Measurements from ENCODE around the gene CCDC78.

The CCDC78 gene

DNA sequence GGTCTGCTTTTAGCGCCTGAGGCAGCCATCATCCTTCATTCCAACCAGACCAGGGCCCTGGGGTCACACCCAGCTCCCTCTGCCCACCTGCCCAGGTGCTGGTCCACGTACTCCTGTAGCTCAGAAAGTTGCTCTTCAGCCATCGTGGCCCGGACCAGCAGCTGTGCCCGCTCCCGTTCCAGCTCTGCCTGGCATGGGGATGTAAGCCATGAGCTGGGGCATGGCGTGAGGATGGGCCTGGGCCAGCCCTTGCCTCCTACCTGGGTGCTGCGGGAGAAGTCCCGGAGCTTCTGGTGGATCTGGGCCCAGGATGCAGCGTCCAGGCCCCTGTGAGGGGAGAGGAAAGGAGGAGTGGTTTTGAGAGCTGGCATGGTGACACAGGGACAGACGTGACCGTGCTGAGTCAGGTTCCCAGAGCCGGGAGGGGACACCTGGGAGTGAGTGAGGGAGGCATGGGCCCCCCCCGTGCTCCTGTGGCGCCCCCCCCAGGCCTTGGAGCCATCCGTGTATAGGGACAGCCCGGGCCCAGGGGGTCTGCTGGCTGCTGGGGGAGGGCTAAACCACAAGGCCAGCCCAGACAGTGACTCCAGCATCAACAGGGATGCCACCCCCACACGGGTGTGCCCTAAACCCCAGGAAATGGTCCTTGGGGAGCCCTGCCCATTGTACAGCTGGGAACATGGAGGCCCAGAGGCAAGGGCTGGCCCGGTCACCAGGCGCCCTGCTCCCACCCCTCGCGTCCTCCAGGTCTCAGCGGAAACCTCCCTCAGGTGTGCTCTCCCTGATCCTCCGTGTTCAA is 3.2 kb downstream of the CCDC78 start:
- no peak for DNase-seq

DNA sequence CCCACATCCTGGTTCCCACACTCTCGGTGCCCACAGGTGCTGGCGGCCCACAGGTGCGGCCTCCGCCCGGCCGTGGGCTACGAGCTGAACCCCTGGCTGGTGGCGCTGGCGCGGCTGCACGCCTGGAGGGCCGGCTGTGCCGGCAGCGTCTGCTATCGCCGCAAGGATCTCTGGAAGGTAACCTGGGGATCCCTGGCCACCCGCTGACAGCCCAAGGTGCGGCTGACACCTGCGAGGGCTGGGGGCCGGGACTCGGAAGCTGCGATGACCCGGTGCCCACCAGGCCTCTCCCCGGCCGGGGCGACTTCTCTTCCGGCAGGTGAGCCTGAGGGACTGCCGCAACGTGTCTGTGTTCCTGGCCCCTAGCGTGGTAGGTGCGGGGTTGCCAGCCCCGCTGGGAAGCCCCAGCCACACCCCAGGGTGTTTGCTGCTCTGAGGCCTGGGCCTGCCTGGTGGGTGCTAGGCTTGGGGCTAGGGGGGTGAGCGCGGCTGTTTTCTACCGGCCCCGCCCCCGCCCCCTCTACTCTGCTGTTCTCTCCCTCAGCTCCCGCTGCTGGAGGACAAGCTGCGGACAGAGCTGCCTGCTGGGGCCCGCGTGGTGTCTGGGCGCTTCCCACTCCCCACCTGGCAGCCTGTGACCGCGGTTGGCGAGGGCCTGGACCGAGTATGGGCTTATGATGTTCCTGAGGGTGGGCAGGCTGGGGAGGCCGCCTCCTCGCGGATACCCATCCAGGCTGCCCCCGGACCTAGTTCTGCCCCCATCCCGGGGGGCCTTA is 4.3 kb downstream of the CCDC78 start:
- no peak for DNase-seq

DNA sequence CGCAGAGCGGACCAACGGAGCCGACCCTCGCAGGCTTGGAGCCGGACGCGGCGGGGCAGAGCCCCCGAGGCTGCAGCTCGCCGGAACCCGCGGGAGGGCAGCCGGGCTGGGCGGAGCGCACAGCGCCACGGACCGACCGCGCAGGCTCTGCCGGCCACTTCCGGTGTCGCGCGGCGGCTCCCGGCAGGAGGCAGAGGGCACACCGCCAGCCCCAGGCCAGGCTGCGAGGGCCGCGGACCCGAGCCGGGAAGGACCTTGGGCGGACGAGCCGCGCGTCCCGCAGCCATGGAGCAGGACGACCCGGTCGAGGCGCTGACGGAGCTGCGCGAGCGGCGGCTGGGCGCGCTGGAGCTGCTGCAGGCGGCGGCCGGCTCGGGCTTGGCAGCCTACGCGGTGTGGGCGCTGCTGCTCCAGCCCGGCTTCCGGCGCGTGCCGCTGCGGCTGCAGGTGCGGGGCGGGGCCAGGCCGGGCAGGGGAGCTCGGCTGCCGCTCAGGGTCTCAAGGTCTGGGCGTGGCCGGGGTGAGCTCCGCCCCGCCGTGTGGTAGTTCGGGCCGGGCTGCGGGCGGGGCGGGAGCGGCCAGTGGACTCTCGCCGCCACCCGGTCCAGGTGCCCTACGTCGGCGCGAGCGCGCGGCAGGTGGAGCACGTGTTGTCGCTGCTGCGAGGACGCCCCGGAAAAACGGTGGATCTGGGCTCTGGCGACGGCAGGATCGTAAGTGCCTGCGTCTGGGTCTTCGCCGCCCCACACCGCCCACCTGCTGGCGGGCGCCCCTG is 5.1 kb downstream of the CCDC78 start, which contains the start of gene ANTKMT:
ANTKMT (plus strand) TSS at position 157 of the 775 bp plus-strand sequence; CDS start at position 286, 129 bp downstream.
- DNase-seq = peak; percentile 87

DNA sequence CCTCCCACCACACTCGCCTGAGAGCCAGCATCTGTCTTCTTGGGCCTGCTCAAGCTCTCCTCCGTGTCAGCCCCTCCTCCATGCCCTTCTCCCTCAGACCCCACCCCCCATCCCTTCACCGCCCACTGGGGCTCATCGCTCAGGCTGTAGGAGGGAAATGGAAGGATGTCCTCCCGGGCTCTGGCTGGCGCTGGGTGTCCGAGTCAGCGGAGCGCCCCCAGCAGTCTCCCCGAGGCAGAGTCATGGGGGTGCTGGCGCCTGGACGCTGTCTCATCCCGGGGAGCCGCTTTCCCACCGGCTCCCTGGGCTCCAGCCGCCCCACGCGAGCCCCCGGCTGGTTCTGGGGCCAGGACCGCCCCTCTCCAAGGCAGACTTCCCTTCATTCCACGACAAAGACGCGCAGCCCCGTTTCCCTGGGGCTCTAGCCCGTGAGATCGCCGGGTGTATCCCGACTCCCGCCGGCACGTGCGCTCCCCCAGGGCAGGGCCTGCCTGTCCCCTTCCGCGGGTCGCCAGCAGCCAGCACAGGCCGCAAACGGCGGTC is 5.7 kb downstream of the CCDC78 start:
- DNase-seq = peak; percentile 82

DNA sequence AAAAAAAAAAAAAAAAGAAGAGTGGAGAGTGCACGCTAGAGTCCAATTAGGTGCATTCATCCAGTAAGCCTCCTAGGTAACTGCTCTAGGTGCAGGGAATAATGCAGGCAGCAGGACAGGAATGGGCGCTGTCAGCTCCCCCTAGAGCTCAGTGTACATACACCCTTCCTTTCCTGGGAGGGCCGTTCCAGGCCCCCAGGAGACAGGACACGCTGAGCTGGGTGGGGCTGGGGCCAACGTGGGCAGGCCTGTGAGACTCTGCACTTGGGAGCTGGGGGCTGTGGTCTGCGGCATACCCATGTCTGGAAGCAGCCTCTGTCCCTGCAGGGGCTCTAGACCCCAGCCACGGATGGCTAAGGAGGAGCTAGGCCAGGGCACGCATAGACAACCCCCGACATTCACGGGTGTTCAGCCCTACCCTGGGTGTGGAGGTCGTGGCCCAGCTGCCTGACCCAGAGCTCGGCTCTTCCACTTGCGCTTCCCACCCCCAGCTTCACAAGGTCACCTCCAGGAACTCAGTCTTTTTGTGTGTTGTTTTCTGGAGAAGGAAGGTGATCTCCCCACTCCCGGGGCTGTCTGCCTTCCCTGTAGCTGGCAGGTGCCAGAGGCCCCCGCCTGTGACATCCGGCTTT is 6.3 kb downstream of the CCDC78 start:
- peak; percentile 44 for DNase-seq

DNA sequence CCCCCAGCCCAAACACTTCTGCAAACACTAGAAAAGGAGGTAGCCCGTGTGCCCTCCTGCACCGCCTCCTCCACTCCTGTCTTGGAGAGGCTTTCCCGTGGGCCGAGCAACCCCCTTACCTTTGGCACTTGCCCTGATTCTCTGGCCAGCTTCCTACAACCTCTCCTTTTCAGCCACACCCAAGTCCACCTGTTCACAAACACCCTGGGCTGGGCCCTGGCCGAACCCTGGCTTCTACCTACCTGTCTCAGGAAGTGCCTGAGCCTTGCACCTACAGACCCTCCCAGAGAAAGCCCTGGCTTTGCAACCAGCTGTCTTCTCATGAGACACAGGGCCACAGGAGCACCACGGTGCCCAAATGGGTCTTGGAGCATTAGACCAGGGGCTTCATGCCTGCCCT is 7.3 kb downstream of the CCDC78 start:
- no peak for DNase-seq

DNA sequence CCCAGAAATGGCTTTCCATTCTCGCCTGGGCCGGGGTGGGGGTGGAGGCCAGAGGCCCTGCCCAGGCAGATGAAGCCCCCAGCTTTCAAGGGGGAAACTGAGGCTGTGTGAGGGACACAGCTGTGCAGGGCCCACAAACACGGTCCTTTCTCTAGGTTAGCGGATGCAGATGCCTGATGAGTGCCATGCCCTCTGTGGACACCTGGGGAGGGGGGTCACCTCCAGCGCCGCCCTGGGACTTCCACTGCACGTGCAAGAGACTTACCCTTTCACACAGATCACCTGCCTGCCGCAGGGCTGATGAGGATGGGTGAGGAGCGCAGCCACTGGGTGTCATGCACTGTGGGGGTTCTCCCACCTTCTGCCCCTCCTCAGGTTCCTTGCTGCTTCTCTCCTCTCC is 7.9 kb downstream of the CCDC78 start:
- DNase-seq = no peak

DNA sequence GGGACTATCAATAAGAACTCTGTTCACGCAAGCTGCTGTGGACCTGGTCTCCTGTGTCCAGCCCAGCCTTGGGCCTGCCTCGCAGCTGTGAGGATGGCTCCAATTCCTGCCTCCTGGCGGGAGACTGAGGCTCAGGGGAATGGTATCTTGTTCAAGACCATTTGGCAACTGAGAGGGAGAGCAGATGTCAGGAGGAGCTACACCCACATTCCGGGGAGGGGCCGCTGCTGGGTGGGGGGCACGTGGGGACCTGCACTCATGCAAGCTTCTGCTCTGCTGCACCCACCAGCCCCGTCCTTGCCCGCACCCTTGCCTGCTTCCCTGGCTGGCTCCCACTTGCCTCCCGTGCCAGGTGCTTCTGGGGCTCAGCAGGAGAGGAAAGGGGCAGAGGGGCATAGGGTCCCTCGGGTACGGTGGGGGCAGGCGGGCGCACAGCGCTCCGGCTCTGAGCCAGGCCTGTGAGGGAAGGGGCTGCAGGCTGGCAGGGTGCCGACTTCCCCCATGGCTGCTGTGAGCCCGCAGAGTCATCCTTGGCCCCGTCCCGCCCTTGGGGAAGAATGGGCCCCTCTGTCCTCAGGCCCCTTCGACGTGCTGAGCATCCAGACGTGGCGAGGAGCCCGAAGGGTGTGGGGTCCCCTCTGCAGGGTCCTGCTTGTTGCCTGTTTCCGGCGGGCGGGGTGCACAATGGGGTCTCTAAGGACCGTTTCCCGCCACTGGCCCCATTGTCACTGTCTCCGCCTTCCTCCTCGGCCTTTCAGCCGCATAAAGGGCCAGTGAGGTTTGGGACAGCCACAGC is 8.6 kb downstream of the CCDC78 start:
- DNase-seq = no peak

- no peak for DNase-seq
Measured at GRCh38 chr16:716768-717325, 9.4 kb downstream of the CCDC78 start.

DNA sequence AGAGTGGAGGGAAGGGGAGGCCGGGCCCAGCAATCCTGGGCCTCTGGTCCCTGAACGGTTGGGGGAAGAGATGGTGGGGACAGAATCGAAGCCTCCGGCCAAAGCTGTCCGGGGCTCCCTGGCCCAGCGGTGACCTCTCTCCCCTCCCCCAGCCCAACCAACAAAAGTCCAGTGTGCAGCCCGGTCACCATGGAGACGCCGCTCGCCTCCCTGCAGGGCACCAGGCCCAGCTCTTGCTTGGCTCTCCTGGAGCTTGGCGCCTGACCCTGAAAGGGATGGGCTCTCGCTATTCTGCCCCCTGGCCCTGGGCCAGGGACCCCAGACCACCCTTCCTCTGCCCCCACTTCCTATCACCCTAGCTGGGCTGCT is 10.1 kb downstream of the CCDC78 start:
- DNase-seq = peak; percentile 9

- DNase-seq = peak; percentile 31
Measured at GRCh38 chr16:715477-716199, 10.6 kb downstream of the CCDC78 start.

GRCh38 chr16:714558-715476 is 11.4 kb downstream of the CCDC78 start, which contains the start of gene METRN:
METRN (plus strand) TSS chr16:715118; CDS start chr16:715290, 172 bp downstream.
- DNase-seq = peak; percentile 86

GRCh38 chr16:714079-714478 is 12.2 kb downstream of the CCDC78 start:
- peak; percentile 80 for DNase-seq

- peak; percentile 66 for DNase-seq
Measured at GRCh38 chr16:712740-713250, 13.4 kb downstream of the CCDC78 start.

- peak; percentile 37 for DNase-seq
Measured at GRCh38 chr16:711548-712320, 14.5 kb downstream of the CCDC78 start.

DNA sequence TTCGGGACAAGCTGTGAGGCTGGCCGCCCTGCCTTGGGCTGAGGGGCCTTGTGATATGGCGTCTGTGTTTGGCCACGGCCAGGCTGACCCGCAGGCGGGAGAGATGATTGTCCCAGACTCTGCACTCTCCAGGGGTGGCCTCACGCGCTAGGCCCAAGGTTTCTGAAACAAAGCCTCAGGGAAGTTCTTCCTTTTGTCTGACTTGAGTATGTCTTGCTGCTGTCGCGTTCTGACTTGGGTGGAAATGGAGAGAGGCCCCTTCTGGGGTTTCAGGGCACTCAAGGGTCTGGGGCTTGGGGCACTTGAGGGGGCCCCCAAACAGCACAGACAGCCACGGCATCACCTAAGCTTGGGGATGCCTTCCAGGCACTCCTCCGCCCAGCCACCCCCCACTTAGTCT is 15.2 kb downstream of the CCDC78 start:
- no peak for DNase-seq

DNA sequence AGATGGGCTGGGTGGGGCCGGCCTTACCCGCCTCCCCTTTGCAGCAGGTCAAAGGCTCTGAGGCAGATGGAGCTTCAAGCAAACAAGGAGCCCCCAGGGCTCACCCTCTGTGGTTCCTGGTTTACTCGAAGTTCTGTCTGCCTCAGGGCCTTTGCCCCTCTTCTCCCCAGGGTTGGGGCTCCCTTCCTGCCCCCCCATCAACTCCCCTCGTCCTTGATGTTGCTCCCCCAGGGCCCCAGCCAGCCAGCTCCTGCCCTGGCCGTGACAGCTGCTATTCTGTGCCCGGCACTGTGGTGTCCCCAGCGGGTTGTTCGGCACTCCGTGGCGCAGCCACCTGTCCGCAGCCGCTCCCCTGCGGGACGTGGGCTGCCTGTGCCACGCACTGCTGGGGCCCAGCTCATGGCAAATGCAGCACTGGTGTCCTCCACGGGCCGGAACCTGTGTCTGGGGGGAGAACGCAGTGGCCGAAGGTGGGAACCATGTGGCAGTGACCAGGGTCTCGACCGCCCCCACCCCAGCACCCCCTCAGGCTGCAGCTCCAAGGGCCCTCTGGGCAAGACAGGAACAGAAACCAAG is 15.7 kb downstream of the CCDC78 start:
- DNase-seq = no peak
